B cell (primary cell): Measurements from ENCODE around the gene ANGPT4.

ENCODE experiments used
- EZH2 ChIP-seq: IDR thresholded peaks from 2 replicates; pipeline ENCODE4 v1.6.1; 2012; ENCODE audit warnings: borderline replicate concordance, low read depth, mild to moderate bottlenecking, moderate library complexity, low read length; ENCODE audit not compliant: insufficient read depth, poor library complexity, severe bottlenecking
- TF ChIP-seq, protein P1 (sequence below): fragments of 200-600 bp; IDR thresholded peaks from one replicate; pipeline ENCODE4 v1.8.0; 2022; ENCODE audit warnings: antibody characterized with exemption, mild to moderate bottlenecking

DNA sequence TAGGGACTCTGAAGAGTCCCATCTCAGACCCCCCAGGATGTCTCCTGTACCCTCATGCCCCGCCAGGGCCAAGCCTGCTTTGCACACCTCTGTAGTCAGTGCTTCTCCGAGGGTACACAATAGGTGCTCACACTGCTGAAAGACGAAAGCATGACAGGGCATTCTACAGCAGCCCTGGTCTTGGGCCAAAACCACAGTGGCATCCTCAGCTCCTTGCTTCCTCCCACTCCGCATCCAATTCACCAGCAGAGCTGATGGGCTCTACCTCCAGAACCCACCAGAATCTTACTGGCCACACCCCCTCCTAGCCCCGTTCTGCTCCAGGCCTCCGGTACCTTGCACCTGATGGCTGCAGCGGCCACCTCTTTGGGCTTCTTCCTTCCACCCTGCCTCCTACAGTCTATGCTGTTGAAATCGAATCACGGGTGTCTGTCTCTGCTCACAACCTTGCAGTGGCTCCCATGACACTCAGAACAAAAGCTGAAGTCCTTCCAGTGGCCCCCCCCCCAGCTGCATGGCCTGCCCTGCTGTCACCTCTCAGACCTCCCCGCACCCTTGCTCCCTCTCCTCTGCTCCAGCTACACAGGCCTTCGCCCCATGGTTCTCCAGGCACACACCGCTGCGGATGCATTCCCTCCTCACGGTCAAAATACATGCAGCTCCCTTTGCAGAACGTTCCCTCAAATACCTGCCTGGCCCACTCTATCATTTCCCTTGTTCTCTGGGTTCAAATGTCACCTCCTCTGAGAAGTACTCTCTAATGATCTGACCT is 1.2 kb downstream of the ANGPT4 start:
- TF ChIP-seq, protein P1, sequence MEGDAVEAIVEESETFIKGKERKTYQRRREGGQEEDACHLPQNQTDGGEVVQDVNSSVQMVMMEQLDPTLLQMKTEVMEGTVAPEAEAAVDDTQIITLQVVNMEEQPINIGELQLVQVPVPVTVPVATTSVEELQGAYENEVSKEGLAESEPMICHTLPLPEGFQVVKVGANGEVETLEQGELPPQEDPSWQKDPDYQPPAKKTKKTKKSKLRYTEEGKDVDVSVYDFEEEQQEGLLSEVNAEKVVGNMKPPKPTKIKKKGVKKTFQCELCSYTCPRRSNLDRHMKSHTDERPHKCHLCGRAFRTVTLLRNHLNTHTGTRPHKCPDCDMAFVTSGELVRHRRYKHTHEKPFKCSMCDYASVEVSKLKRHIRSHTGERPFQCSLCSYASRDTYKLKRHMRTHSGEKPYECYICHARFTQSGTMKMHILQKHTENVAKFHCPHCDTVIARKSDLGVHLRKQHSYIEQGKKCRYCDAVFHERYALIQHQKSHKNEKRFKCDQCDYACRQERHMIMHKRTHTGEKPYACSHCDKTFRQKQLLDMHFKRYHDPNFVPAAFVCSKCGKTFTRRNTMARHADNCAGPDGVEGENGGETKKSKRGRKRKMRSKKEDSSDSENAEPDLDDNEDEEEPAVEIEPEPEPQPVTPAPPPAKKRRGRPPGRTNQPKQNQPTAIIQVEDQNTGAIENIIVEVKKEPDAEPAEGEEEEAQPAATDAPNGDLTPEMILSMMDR = no peak
- no peak for TF ChIP-seq EZH2
